Uterus (tissue), 4 donors: ENCODE measurements around the gene ACOXL. TPM values are rescaled to one million over a fixed set of nuclear protein-coding genes. Genes with fewer than 3 reads are reported as not detected.

ENCODE experiments used
- DNase-seq, 2 donors: peaks; one replicate each; pipeline ENCODE4 v3.0.0-alpha.2; 2019 to 2020
- H3K27ac ChIP-seq, 2 donors: fragments of 200-600 bp; sonication (generic); 1 replicate in 1 of 2; 2 replicates in 1 of 2; pipeline ENCODE4 v1.5.1; 2016 to 2018
- H3K27me3 ChIP-seq, 2 donors: fragments of 200-600 bp; sonication (generic); one replicate each; pipeline ENCODE4 v1.5.1; 2018 to 2019; ENCODE audit warnings: control low read depth in 1 of 2
- H3K36me3 ChIP-seq, 2 donors: fragments of 200-600 bp; sonication (generic); one replicate each; pipeline ENCODE4 v1.5.1; 2019; ENCODE audit warnings: control low read depth in 1 of 2
- H3K4me1 ChIP-seq, 2 donors: fragments of 200-600 bp; sonication (generic); one replicate each; pipeline ENCODE4 v1.5.1; 2018 to 2019; ENCODE audit warnings: control low read depth in 1 of 2
- H3K4me3 ChIP-seq, 2 donors: fragments of 200-600 bp; sonication (generic); 1 replicate in 1 of 2; 2 replicates in 1 of 2; pipeline ENCODE4 v1.5.1; 2018 to 2019; ENCODE audit warnings: mild to moderate bottlenecking in 1 of 2
- H3K9me3 ChIP-seq, 2 donors: fragments of 200-600 bp; sonication (generic); one replicate each; pipeline ENCODE4 v1.5.1; 2019; ENCODE audit warnings: control low read depth in 1 of 2
- CTCF ChIP-seq, 4 experiments: fragments of 200-600 bp in 2 of 4; fragments of 450-650 bp in 2 of 4; sonication (generic) in 2 of 4; IDR thresholded peaks; one replicate each; pipeline ENCODE4 v1.5.1; 2016 to 2019; ENCODE audit warnings: antibody characterized with exemption in 4 of 4, mild to moderate bottlenecking in 2 of 4, moderate library complexity in 1 of 4
- POLR2A ChIP-seq, 2 donors: fragments of 450-650 bp; IDR thresholded peaks; one replicate each; pipeline ENCODE4 v1.6.1; 2016; ENCODE audit warnings: antibody characterized with exemption in 2 of 2, mild to moderate bottlenecking in 1 of 2, moderate library complexity in 1 of 2
- intact Hi-C: fragments of 100-400 bp; cut with DNase I; formaldehyde crosslinking; loops from one replicate; pipeline ENCODE4 v1.15.1; 2023; ENCODE audit warnings: low total_unique reads
- total RNA-seq, 4 donors: library from RNA; depleted of rRNA in 3 of 4; stranded (reverse); fragments of >200 nt in 3 of 4; gene quantifications; one replicate each; pipeline versions ENCODE4 v1.1.0 to v1.2.4, GENCODE V29; 2014 to 2023
- donor health status: DM: yes; HTN: yes; CAD: no.

Gene ACOXL
- total RNA-seq, 4 donors from 2014 or later, result 0.18 to 0.41 TPM; not detected in 2

GRCh38 chr2:110909501-110909900 is 177.1 kb downstream of the ACOXL start:
- no peaks in the 10 kb centered on the region for H3K9me3 ChIP-seq
- intact Hi-C loops, result no loop called here
- TF ChIP-seq POLR2A (IDR thresholded peaks at IDR 0.05) (no peak), CTCF (IDR thresholded peaks at IDR 0.05) (no peak)

GRCh38 chr2:110910423-110910822 is 178.1 kb downstream of the ACOXL start:
- intact Hi-C loops, result no loop called here
- Histone ChIP-seq H3K27ac (no peak overlapping the region), H3K36me3 (no peaks in the 10 kb centered on the region), H3K27me3 (no peaks in the 10 kb centered on the region), H3K4me3 (no peak overlapping the region), H3K4me1 (no peaks in the 10 kb centered on the region), H3K9me3 (no peaks in the 10 kb centered on the region)
- no peak for DNase-seq
- no peak for TF ChIP-seq CTCF (IDR thresholded peaks at IDR 0.05)
- TF ChIP-seq POLR2A (IDR thresholded peaks at IDR 0.05), result no peak

More at GRCh38 chr2:110909501-110909900, 177.1 kb downstream of the ACOXL start:
- Histone ChIP-seq H3K4me3 (no peak overlapping the region), H3K36me3 (no peaks in the 10 kb centered on the region), H3K4me1 (no peaks in the 10 kb centered on the region), H3K27me3 (no peaks in the 10 kb centered on the region), H3K27ac (no peak overlapping the region)
- no peak for DNase-seq

GRCh38 chr2:110919738-110920137 is 187.4 kb downstream of the ACOXL start:
- no peak for DNase-seq
- Histone ChIP-seq H3K27me3 (no peaks in the 10 kb centered on the region), H3K36me3 (no peaks in the 10 kb centered on the region), H3K9me3 (no peaks in the 10 kb centered on the region), H3K4me3 (no peak overlapping the region), H3K27ac (no peak overlapping the region), H3K4me1 (no peaks in the 10 kb centered on the region)
- no peak for TF ChIP-seq CTCF (IDR thresholded peaks at IDR 0.05)
- no peak for TF ChIP-seq POLR2A (IDR thresholded peaks at IDR 0.05)
- intact Hi-C loops, result no loop called here

- TF ChIP-seq CTCF (IDR thresholded peaks at IDR 0.05) (no peak), POLR2A (IDR thresholded peaks at IDR 0.05) (no peak)
- Histone ChIP-seq H3K27ac (no peak overlapping the region), H3K4me1 (no peaks in the 10 kb centered on the region), H3K36me3 (no peaks in the 10 kb centered on the region), H3K9me3 (no peaks in the 10 kb centered on the region), H3K4me3 (no peak overlapping the region), H3K27me3 (no peaks in the 10 kb centered on the region)
- DNase-seq, result no peak
- intact Hi-C loops, result no loop called here
These were observed 193.1 kb downstream of the ACOXL start for GRCh38 chr2:110925479-110925878.

GRCh38 chr2:110927526-110927925 is 195.2 kb downstream of the ACOXL start:
- Histone ChIP-seq H3K9me3 (no peaks in the 10 kb centered on the region), H3K4me3 (no peak overlapping the region), H3K27me3 (no peaks in the 10 kb centered on the region), H3K4me1 (no peaks in the 10 kb centered on the region), H3K27ac (no peak overlapping the region), H3K36me3 (no peaks in the 10 kb centered on the region)
- intact Hi-C loops, result no loop called here
- TF ChIP-seq POLR2A (IDR thresholded peaks at IDR 0.05) (no peak), CTCF (IDR thresholded peaks at IDR 0.05) (no peak)
- DNase-seq, result no peak
